ENCODE data around the gene WDR93. TPM values are rescaled to one million over a fixed set of nuclear protein-coding genes. Genes with fewer than 3 reads are reported as not detected.

The WDR93 gene
- total RNA-seq, 2 experiments from 2014 or later = not detected

GRCh38 chr15:89654301-89654761 lies 36.3 kb upstream of the WDR93 start:
- DNase-seq = no peak
- no peak overlapping the region for H3K27ac Mint-ChIP-seq

GRCh38 chr15:89654847-89655805 lies 35.5 kb upstream of the WDR93 start, which contains the start of gene KIF7:
Gene KIF7, minus strand, starts transcription at chr15:89655467. Its CDS starts 2,537 bp downstream, at chr15:89652930.
- no peaks in the 10 kb centered on the region for H3K9me3 Mint-ChIP-seq
- peaks cover 51% of the 10 kb centered on the region for H3K27me3 Mint-ChIP-seq
- ChIA-PET CTCF (no interaction called here), POLR2A (interaction anchor here (0.6 kb wide), 1 partner anchor 9 kb away, joined by 3 read pairs; no protein-coding TSS in a partner anchor)
- no peaks in the 10 kb centered on the region for H3K36me3 Mint-ChIP-seq (ENCODE audit: low read depth)
- no peak for DNase-seq
- H3K4me1 Mint-ChIP-seq = peaks cover 14% of the 10 kb centered on the region
- no peak within 1 kb of the TSS for H3K27ac Mint-ChIP-seq
- peak within 1 kb of the TSS; percentile 9 for H3K4me3 Mint-ChIP-seq

More at GRCh38 chr15:89654301-89654761, 36.3 kb upstream of the WDR93 start:
- H3K27me3 Mint-ChIP-seq = peaks cover 48% of the 10 kb centered on the region
- ChIA-PET POLR2A (interaction anchor here (0.6 kb wide), 1 partner anchor 9 kb away, joined by 3 read pairs; no protein-coding TSS in a partner anchor), CTCF (no interaction called here)
- H3K36me3 Mint-ChIP-seq (ENCODE audit: low read depth) = no peaks in the 10 kb centered on the region
- H3K4me3 Mint-ChIP-seq = peak overlapping the region; percentile 9
- no peaks in the 10 kb centered on the region for H3K9me3 Mint-ChIP-seq
- H3K4me1 Mint-ChIP-seq = peaks cover 14% of the 10 kb centered on the region

- Mint-ChIP-seq H3K27me3 (peaks cover 58% of the 10 kb centered on the region), H3K9me3 (no peaks in the 10 kb centered on the region), H3K4me3 (no peak overlapping the region), H3K27ac (no peak overlapping the region), H3K36me3 (ENCODE audit: low read depth) (no peaks in the 10 kb centered on the region), H3K4me1 (peaks cover 14% of the 10 kb centered on the region)
- POLR2A ChIA-PET = no interaction called here
- no peak for DNase-seq
- CTCF ChIA-PET = interaction anchor here (2.4 kb wide), 1 partner anchor 10 kb away, joined by 5 read pairs; no protein-coding TSS in a partner anchor
These were observed 34.3 kb upstream of the WDR93 start for GRCh38 chr15:89656116-89656815.

GRCh38 chr15:89657686-89658200 lies 32.9 kb upstream of the WDR93 start:
- Mint-ChIP-seq H3K27ac (no peak overlapping the region), H3K4me1 (peaks cover 14% of the 10 kb centered on the region), H3K36me3 (ENCODE audit: low read depth) (no peaks in the 10 kb centered on the region), H3K27me3 (peaks cover 63% of the 10 kb centered on the region), H3K9me3 (no peaks in the 10 kb centered on the region), H3K4me3 (no peak overlapping the region)
- POLR2A ChIA-PET = no interaction called here
- CTCF ChIA-PET = interaction anchor here (0.8 to 2.4 kb wide), 3 partner anchors 10 to 15 kb away, joined by 3 to 5 read pairs (median 3); no protein-coding TSS in a partner anchor
- no peak for DNase-seq

GRCh38 chr15:89659295-89659694 lies 31.3 kb upstream of the WDR93 start:
- CTCF ChIA-PET = interaction anchor here (0.6 to 1.5 kb wide), 3 partner anchors 12 to 207 kb away, joined by 3 read pairs; no protein-coding TSS in a partner anchor
- H3K27me3 Mint-ChIP-seq = peaks cover 61% of the 10 kb centered on the region
- H3K36me3 Mint-ChIP-seq (ENCODE audit: low read depth) = no peaks in the 10 kb centered on the region
- H3K27ac Mint-ChIP-seq = no peak overlapping the region
- no peaks in the 10 kb centered on the region for H3K9me3 Mint-ChIP-seq
- no peak overlapping the region for H3K4me3 Mint-ChIP-seq
- no peak for DNase-seq
- POLR2A ChIA-PET = no interaction called here
- H3K4me1 Mint-ChIP-seq = peaks cover 13% of the 10 kb centered on the region

GRCh38 chr15:89660556-89660955 lies 30.1 kb upstream of the WDR93 start:
- Mint-ChIP-seq H3K4me1 (peaks cover 10% of the 10 kb centered on the region), H3K27ac (no peak overlapping the region), H3K4me3 (no peak overlapping the region), H3K27me3 (peaks cover 61% of the 10 kb centered on the region), H3K36me3 (ENCODE audit: low read depth) (no peaks in the 10 kb centered on the region), H3K9me3 (no peaks in the 10 kb centered on the region)
- ChIA-PET POLR2A (no interaction called here), CTCF (interaction anchor here (2.0 kb wide), 1 partner anchor 13 kb away, joined by 9 read pairs; no protein-coding TSS in a partner anchor)
- DNase-seq = no peak

- Mint-ChIP-seq H3K4me1 (peaks cover 4% of the 10 kb centered on the region), H3K9me3 (no peaks in the 10 kb centered on the region), H3K27ac (no peak overlapping the region), H3K36me3 (ENCODE audit: low read depth) (no peaks in the 10 kb centered on the region), H3K27me3 (peaks cover 43% of the 10 kb centered on the region), H3K4me3 (no peak overlapping the region)
- CTCF ChIA-PET = interaction anchor here (2.2 kb wide), 1 partner anchor 10 kb away, joined by 7 read pairs; no protein-coding TSS in a partner anchor
- POLR2A ChIA-PET = no interaction called here
- no peak for DNase-seq
These were observed 27.6 kb upstream of the WDR93 start for GRCh38 chr15:89662893-89663626.

GRCh38 chr15:89664441-89665350 lies 25.9 kb upstream of the WDR93 start:
- POLR2A ChIA-PET = no interaction called here
- Mint-ChIP-seq H3K4me3 (peak overlapping the region; percentile 40), H3K27me3 (peaks cover 36% of the 10 kb centered on the region), H3K4me1 (peaks cover 4% of the 10 kb centered on the region), H3K36me3 (ENCODE audit: low read depth) (no peaks in the 10 kb centered on the region), H3K9me3 (no peaks in the 10 kb centered on the region), H3K27ac (no peak overlapping the region)
- DNase-seq = no peak
- CTCF ChIA-PET = interaction anchor here (2.2 kb wide), 1 partner anchor 8 kb away, joined by 7 read pairs; no protein-coding TSS in a partner anchor

GRCh38 chr15:89665449-89666181 lies 25.0 kb upstream of the WDR93 start:
- peak overlapping the region; percentile 30 for H3K4me3 Mint-ChIP-seq
- POLR2A ChIA-PET = no interaction called here
- CTCF ChIA-PET = no interaction called here
- H3K9me3 Mint-ChIP-seq = no peaks in the 10 kb centered on the region
- H3K27ac Mint-ChIP-seq = no peak overlapping the region
- H3K36me3 Mint-ChIP-seq (ENCODE audit: low read depth) = no peaks in the 10 kb centered on the region
- peaks cover 32% of the 10 kb centered on the region for H3K27me3 Mint-ChIP-seq
- peak; percentile 34 for DNase-seq
- H3K4me1 Mint-ChIP-seq = peaks cover 4% of the 10 kb centered on the region

GRCh38 chr15:89666184-89666857 lies 24.3 kb upstream of the WDR93 start:
- ChIA-PET CTCF (no interaction called here), POLR2A (no interaction called here)
- no peak for DNase-seq
- Mint-ChIP-seq H3K9me3 (no peaks in the 10 kb centered on the region), H3K36me3 (ENCODE audit: low read depth) (no peaks in the 10 kb centered on the region), H3K27me3 (peaks cover 30% of the 10 kb centered on the region), H3K27ac (no peak overlapping the region), H3K4me1 (peaks cover 4% of the 10 kb centered on the region), H3K4me3 (no peak overlapping the region)
